ENCODE data around the gene MELTF. TPM values are rescaled to one million over a fixed set of nuclear protein-coding genes. Genes with fewer than 3 reads are reported as not detected.

MELTF gene
- total RNA-seq, 1 experiment from 2014 or later: 18.7 TPM

GRCh38 chr3:196991581-196992460, 37.8 kb downstream of the MELTF start:
- in situ Hi-C loops (cut with HindIII; ENCODE audit: low pct_unique_long_range_greater_than_20kb, low sequenced_read_pairs) (no loop called here), intact Hi-C loops (cut with micrococcal nuclease; ENCODE audit: unreplicated experiment) (no loop called here)
- H3K27ac ChIP-seq (ENCODE audit: low read length): no peak overlapping the region
- ChIA-PET POLR2A (interaction anchor here (0.7 kb wide), 1 partner anchor 302 kb away, joined by 4 read pairs; no protein-coding TSS in a partner anchor), CTCF (interaction anchor here (1.1 kb wide), 1 partner anchor 11 kb away, joined by 6 read pairs; no protein-coding TSS in a partner anchor)
- BruUV-seq (replicated peaks): no TSS peak
- TF ChIP-seq TCF7L2 (IDR thresholded peaks at IDR 0.05; ENCODE audit: low read depth, low read length): no peak
- no peak for TF ChIP-seq SIN3A (IDR thresholded peaks at IDR 0.05; ENCODE audit: borderline replicate concordance, insufficient read depth, low read depth, low read length)
- no peak for TF ChIP-seq CTCF (IDR thresholded peaks at IDR 0.05)
- no peak for TF ChIP-seq REST (IDR thresholded peaks at IDR 0.05; ENCODE audit: insufficient read depth in 1 of 2, low read depth in 2 of 2, low read length in 1 of 2)
- TF ChIP-seq POLR2AphosphoS5 (IDR thresholded peaks at IDR 0.05; ENCODE audit: low read depth, low read length): no peak
- H3K9me3 ChIP-seq (ENCODE audit: control insufficient read depth, insufficient read depth, low read depth, low read length): no peaks in the 10 kb centered on the region
- no peak for ATAC-seq
- no peaks in the 10 kb centered on the region for H3K36me3 ChIP-seq (ENCODE audit: control insufficient read depth, insufficient read depth, low read length)
- peaks cover 10% of the 10 kb centered on the region; the same call in 1 of the 2 replicates for H3K4me1 ChIP-seq (ENCODE audit: control insufficient read depth, insufficient read depth, low read length)
- H3K4me3 ChIP-seq (ENCODE audit: low read depth in 2 of 2, low read length in 2 of 2): no peak overlapping the region
- no peak for DNase-seq (ENCODE audit: low read depth, low spot score)
- H3K27me3 ChIP-seq (ENCODE audit: control insufficient read depth, insufficient read depth, low read length): no peaks in the 10 kb centered on the region

- no peaks in the 10 kb centered on the region for H3K36me3 ChIP-seq (ENCODE audit: control insufficient read depth, insufficient read depth, low read length)
- TF ChIP-seq CTCF (IDR thresholded peaks at IDR 0.05) (no peak), TCF7L2 (IDR thresholded peaks at IDR 0.05; ENCODE audit: low read depth, low read length) (no peak), REST (IDR thresholded peaks at IDR 0.05; ENCODE audit: insufficient read depth in 1 of 2, low read depth in 2 of 2, low read length in 1 of 2) (no peak), SIN3A (IDR thresholded peaks at IDR 0.05; ENCODE audit: borderline replicate concordance, insufficient read depth, low read depth, low read length) (no peak), POLR2AphosphoS5 (IDR thresholded peaks at IDR 0.05; ENCODE audit: low read depth, low read length) (no peak)
- intact Hi-C loops (cut with micrococcal nuclease; ENCODE audit: unreplicated experiment): no loop called here
- DNase-seq (ENCODE audit: low read depth, low spot score) (no peak), ATAC-seq (0 out of 2 replicates have a peak, but pooled peaks have one; percentile 5)
- no peaks in the 10 kb centered on the region for H3K9me3 ChIP-seq (ENCODE audit: control insufficient read depth, insufficient read depth, low read depth, low read length)
- peaks cover 10% of the 10 kb centered on the region; the same call in 1 of the 2 replicates for H3K4me1 ChIP-seq (ENCODE audit: control insufficient read depth, insufficient read depth, low read length)
- H3K4me3 ChIP-seq (ENCODE audit: low read depth in 2 of 2, low read length in 2 of 2): no peak overlapping the region
- ChIA-PET CTCF (no interaction called here), POLR2A (interaction anchor here (0.5 kb wide), 1 partner anchor 16 kb away, joined by 5 read pairs; no protein-coding TSS in a partner anchor)
- no peaks in the 10 kb centered on the region for H3K27me3 ChIP-seq (ENCODE audit: control insufficient read depth, insufficient read depth, low read length)
- in situ Hi-C loops (cut with HindIII; ENCODE audit: low pct_unique_long_range_greater_than_20kb, low sequenced_read_pairs): no loop called here
- H3K27ac ChIP-seq (ENCODE audit: low read length): no peak overlapping the region
- no TSS peak for BruUV-seq (replicated peaks)
These were observed 39.0 kb downstream of the MELTF start for GRCh38 chr3:196990601-196991007.

Data from Panc1 (cell line).